ENCODE results near the gene ZNF536.

Gene ZNF536

GRCh38 chr19:30371960-30372824 is at the start of gene ZNF536:
Gene ZNF536, plus strand, starts transcription at chr19:30372384. Its CDS starts 71,179 bp downstream, at chr19:30443563.
- DNase-seq (ENCODE audit: low read depth): no peak

DNA sequence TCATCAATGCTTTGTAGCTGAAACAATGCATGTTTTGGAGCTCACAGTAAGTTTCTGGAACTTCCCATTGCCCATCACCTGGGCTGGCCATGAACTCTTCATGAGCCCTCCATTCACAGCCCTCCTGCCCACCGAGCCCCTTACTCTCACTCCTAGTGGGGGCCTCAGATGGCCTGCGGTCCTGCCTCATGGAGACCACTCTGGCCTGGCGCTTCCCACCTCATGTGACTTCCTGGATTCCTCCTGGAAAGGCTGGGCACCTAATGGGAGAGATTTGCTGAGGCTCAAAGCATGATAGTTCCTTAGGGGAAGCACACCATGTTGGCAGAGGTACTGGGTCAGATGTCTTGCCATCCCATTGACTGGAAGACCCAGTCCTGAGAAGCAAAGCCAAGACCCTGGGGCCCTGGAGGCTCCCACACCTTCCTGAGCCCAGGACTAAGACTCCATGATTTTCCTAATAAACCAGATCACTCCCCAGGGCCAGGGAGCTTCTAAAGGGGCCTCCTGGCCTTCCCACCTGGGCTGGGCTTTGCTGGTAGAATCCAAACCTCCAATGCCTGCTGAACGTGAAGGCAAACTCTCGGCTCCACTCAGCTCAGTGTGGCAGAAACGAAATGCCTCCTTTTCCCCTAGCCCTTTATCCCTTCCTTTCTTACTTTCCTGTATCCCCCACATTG is 49.4 kb upstream of the ZNF536 start:
- no peak for DNase-seq (ENCODE audit: low read depth)

GRCh38 chr19:30323904-30324303 is 48.3 kb upstream of the ZNF536 start:
- DNase-seq (ENCODE audit: low read depth): no peak

GRCh38 chr19:30324982-30325381 is 47.2 kb upstream of the ZNF536 start:
- DNase-seq (ENCODE audit: low read depth): no peak

GRCh38 chr19:30325676-30326392 is 46.4 kb upstream of the ZNF536 start:
- no peak for DNase-seq (ENCODE audit: low read depth)

- no peak for DNase-seq (ENCODE audit: low read depth)
These were observed 45.8 kb upstream of the ZNF536 start for GRCh38 chr19:30326393-30326710.

GRCh38 chr19:30327331-30327730 is 44.9 kb upstream of the ZNF536 start:
- no peak for DNase-seq (ENCODE audit: low read depth)

- no peak for DNase-seq (ENCODE audit: low read depth)
These were observed 44.1 kb upstream of the ZNF536 start for GRCh38 chr19:30328096-30328495.

DNA sequence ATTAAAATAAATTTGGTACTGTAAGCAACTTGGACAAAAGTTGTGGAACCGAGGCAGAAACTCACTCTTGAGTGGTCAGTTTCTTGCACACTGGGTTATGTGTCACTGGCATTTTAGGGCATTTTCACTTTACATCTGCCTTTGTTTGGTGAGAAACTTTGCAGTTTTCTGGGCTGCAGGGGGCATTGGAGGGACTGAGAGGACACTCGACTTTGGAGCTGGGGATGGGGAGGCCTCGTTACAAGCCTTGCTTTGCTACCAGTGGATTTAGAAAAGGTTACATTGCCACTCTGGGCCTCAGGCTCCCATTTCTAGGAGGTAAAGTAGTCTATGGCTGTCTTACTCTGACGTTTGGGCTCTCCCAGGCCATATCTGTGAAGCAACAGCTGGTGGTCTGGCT is 41.9 kb upstream of the ZNF536 start:
- no peak for DNase-seq (ENCODE audit: low read depth)

DNA sequence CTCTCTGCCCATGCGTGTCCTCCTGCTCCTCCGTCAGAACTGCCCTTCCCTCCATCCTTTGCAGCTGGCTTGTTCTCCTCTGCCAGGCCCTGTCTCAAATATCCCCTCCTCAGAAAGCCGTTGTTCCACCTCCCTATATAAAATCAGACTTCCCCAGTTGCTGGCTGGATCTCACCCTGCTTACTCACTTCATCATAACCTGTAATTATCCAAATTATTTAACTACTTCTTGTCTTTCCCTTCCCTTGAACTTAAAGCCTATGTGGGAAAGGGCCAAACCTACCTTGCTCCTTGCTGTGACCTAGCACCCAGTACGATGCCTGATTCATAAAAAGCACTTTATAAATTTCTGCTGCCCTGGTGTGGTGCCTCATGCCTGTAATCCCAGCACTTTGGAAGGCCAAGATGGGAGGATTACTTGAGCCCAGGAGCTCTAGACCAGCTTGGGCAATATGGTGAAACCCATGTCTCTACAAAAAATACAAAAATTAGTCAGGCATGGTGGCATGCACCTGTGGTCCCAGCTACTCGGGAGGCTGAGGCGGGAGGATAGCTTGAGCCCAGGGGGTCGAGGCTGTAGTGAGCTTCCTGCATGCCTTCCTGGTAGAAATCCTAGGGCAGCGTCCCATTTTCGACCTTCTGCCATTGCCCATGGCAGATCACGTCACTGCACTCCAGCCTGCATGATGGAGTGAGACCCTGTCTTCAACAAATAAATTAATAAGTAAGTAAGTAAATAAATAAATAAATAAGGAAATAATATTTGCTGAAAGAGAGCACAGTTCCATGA is 39.5 kb upstream of the ZNF536 start:
- no peak for DNase-seq (ENCODE audit: low read depth)

GRCh38 chr19:30333291-30334065 is 38.7 kb upstream of the ZNF536 start:
- DNase-seq (ENCODE audit: low read depth): no peak

GRCh38 chr19:30334841-30335240 is 37.3 kb upstream of the ZNF536 start:
- DNase-seq (ENCODE audit: low read depth): no peak

DNA sequence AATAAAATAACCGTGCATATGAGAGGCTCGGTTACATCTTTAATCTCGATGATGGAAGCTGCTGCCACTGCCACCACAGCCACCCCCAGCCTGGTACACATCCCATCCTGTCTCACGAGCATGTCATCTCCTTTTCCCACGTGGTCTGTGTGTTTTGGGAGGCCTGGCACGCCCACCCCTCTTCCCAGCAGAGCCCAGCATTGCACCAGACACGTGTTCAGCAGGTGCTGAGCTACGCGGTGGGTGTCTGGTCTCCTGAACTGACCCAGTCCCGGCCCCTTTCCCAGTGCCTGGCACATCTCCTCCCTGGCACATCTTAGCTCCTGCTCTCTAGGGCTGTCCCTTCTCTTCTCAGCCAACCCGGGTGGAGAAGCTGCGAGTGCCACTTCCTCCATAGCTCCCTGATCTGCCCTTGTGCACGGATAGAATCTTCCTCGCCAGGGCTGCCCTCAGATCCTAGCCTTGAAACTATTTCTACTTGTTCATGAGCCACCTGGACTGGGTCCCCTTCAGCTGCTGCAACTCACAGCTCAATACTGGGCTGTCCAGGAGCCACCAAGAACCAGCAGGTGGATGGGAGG is 36.8 kb upstream of the ZNF536 start:
- no peak for DNase-seq (ENCODE audit: low read depth)

- DNase-seq (ENCODE audit: low read depth): no peak
These were observed 35.9 kb upstream of the ZNF536 start for GRCh38 chr19:30336290-30336689.

- no peak for DNase-seq (ENCODE audit: low read depth)
These were observed 34.1 kb upstream of the ZNF536 start for GRCh38 chr19:30338041-30338456.

- no peak for DNase-seq (ENCODE audit: low read depth)
These were observed 33.1 kb upstream of the ZNF536 start for GRCh38 chr19:30338878-30339623.

GRCh38 chr19:30339624-30340525 is 32.3 kb upstream of the ZNF536 start:
- no peak for DNase-seq (ENCODE audit: low read depth)

DNA sequence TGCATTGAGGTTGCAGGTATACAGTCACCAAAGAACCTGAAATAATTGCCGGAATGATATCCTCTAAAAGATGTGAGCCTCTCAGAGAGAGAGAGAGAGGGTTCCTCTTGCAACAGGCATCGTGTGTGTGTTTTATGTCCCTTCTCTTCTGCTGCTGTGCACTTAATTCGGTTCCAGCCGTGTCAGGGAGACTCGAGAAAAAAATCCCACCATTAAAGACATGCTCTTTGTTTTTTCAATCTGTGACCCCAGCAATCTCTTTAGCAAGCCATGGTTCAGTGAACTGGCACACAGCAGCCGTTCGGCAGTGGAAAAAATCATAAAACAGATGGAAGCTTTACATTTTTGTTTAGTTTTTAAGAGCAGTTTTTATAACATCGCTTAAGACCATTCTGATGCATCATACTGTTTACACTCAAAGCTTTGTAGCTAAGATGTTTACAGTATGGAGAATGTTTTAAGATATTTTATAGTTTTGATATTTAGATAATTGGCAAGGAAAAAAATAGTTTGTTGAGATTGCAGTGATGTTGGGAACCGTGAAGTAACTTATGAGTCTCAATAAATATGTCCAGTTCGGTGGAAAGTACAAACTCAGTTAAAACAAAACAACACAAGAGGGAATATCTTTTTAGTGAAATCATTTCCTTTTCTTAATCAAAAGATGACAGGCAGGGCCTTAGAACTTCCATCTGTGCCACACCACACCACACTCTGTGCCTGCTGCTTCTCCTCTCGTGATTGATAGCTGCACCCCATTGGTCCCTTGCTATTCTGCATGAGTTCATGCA is 31.2 kb upstream of the ZNF536 start:
- DNase-seq (ENCODE audit: low read depth): no peak

All from activated T-cell treated with anti-CD3 and anti-CD28 coated beads for 48 hours (primary cell).